OCI-LY7 (cell line): Measurements from ENCODE around the gene GRIA1.

Experiments used
- CTCF ChIP-seq: fragments of 200-600 bp; sonication (generic); conservative IDR thresholded peaks from 2 replicates; pipeline ENCODE4 v1.5.1; 2014; ENCODE audit warnings: mild to moderate bottlenecking, antibody characterized with exemption, low read length, moderate library complexity, mixed read lengths
- EZH2phosphoT487 ChIP-seq: fragments of 200-600 bp; sonication (generic); IDR thresholded peaks from 2 replicates; pipeline ENCODE4 v1.6.1; 2018; ENCODE audit warnings: low read depth, borderline replicate concordance, mild to moderate bottlenecking, mixed run types, antibody characterized with exemption, low read length, moderate library complexity, mixed read lengths

GRCh38 chr5:153584960-153585359 lies 94.5 kb downstream of the GRIA1 start:
- TF ChIP-seq CTCF: no peak
- TF ChIP-seq EZH2phosphoT487: no peak
